Measurements from ENCODE around the gene PCBP4. TPM values are rescaled to one million over a fixed set of nuclear protein-coding genes. Genes with fewer than 3 reads are reported as not detected.

The PCBP4 gene
- total RNA-seq, 1 experiment from 2014 or later = 28.7 TPM

GRCh38 chr3:51975852-51976549, 8.7 kb upstream of the PCBP4 start:
- no peak for ATAC-seq
- ChIA-PET POLR2A (no interaction called here), CTCF (interaction anchor here (1.0 to 4.4 kb wide), 4 partner anchors 12 to 33 kb away, joined by 3 to 60 read pairs (median 33); partner anchors contain the start of genes PARP3 and RRP9)
- Mint-ChIP-seq H3K9me3 (no peaks in the 10 kb centered on the region), H3K27ac (no peak overlapping the region), H3K4me1 (peaks cover 16% of the 10 kb centered on the region), H3K4me3 (peak overlapping the region; percentile 69), H3K27me3 (ENCODE audit: low read depth) (peaks cover 43% of the 10 kb centered on the region), H3K36me3 (no peaks in the 10 kb centered on the region)
- TF ChIP-seq SP1 (CRISPR knock-in tag; conservative IDR thresholded peaks at IDR 0.05) (0 out of 2 replicates have a peak, but pooled peaks have one; percentile 21), PREB (CRISPR knock-in tag; IDR thresholded peaks at IDR 0.05; ENCODE audit: borderline replicate concordance) (no peak), JAZF1 (CRISPR knock-in tag; IDR thresholded peaks at IDR 0.05) (no peak), SMAD3 (CRISPR knock-in tag; IDR thresholded peaks at IDR 0.05; ENCODE audit: borderline replicate concordance) (no peak), IRF2 (CRISPR knock-in tag; IDR thresholded peaks at IDR 0.05; ENCODE audit: borderline replicate concordance, low read depth) (no peak), RORB (CRISPR knock-in tag; IDR thresholded peaks at IDR 0.05) (no peak)
- DNase-seq (ENCODE audit: low spot score) = peak; percentile 75

GRCh38 chr3:51974963-51975851, 8.0 kb upstream of the PCBP4 start, which contains the start of gene ABHD14A:
TSS of gene ABHD14A (plus strand) at chr3:51975064. CDS start at chr3:51975136, 72 bp downstream.
- no peaks in the 10 kb centered on the region for H3K36me3 Mint-ChIP-seq
- DNase-seq (ENCODE audit: low spot score) (peak; percentile 69), ATAC-seq (peak; percentile 70)
- no peaks in the 10 kb centered on the region for H3K9me3 Mint-ChIP-seq
- H3K4me3 Mint-ChIP-seq = peak within 1 kb of the TSS; percentile 79
- TF ChIP-seq FOXJ3 (CRISPR knock-in tag; IDR thresholded peaks at IDR 0.05; ENCODE audit: borderline replicate concordance) (no peak), TP53 (CRISPR knock-in tag; IDR thresholded peaks at IDR 0.05) (no peak), ESRRA (CRISPR knock-in tag; IDR thresholded peaks at IDR 0.05; ENCODE audit: borderline replicate concordance) (0 out of 2 replicates have a peak, but pooled peaks have one; percentile 7)
- ChIA-PET CTCF (interaction anchor here (0.6 to 4.4 kb wide), 12 partner anchors 8 to 283 kb away, joined by 3 to 60 read pairs (median 11); partner anchors contain the start of genes ACY1, PARP3, RPL29 and RRP9), POLR2A (interaction anchor here (0.6 kb wide), 1 partner anchor 1717 kb away, joined by 3 read pairs; no protein-coding TSS in a partner anchor)
- H3K27ac Mint-ChIP-seq = no peak within 1 kb of the TSS
- H3K4me1 Mint-ChIP-seq = peaks cover 22% of the 10 kb centered on the region
- peaks cover 43% of the 10 kb centered on the region for H3K27me3 Mint-ChIP-seq (ENCODE audit: low read depth)

GRCh38 chr3:51974277-51974962, 7.2 kb upstream of the PCBP4 start:
- peaks cover 27% of the 10 kb centered on the region for H3K4me1 Mint-ChIP-seq
- TF ChIP-seq CTCF (IDR thresholded peaks at IDR 0.05) = peak; percentile 16
- no peak for TF ChIP-seq ZNF138 (CRISPR knock-in tag; conservative IDR thresholded peaks at IDR 0.05)
- peak; percentile 9 for ATAC-seq
- H3K36me3 Mint-ChIP-seq = no peaks in the 10 kb centered on the region
- ChIA-PET CTCF (interaction anchor here (0.6 to 4.4 kb wide), 27 partner anchors 9 to 1294 kb away, joined by 3 to 60 read pairs (median 6); partner anchors contain the start of genes ACY1, DUSP7, GPR62 and PARP3), POLR2A (interaction anchor here (1.1 to 1.6 kb wide), 3 partner anchors 8 to 22 kb away, joined by 5 to 14 read pairs (median 6); partner anchors contain the start of genes ACY1 and RPL29)
- no peak for DNase-seq (ENCODE audit: low spot score)
- no peaks in the 10 kb centered on the region for H3K9me3 Mint-ChIP-seq
- peak overlapping the region; percentile 79 for H3K4me3 Mint-ChIP-seq
- H3K27me3 Mint-ChIP-seq (ENCODE audit: low read depth) = peaks cover 43% of the 10 kb centered on the region
- H3K27ac Mint-ChIP-seq = no peak overlapping the region

GRCh38 chr3:51971350-51971749, 4.1 kb upstream of the PCBP4 start:
- no peak for DNase-seq (ENCODE audit: low spot score)
- Mint-ChIP-seq H3K27me3 (ENCODE audit: low read depth) (peaks cover 29% of the 10 kb centered on the region), H3K4me1 (peaks cover 42% of the 10 kb centered on the region), H3K27ac (no peak overlapping the region), H3K4me3 (no peak overlapping the region), H3K36me3 (no peaks in the 10 kb centered on the region), H3K9me3 (no peaks in the 10 kb centered on the region)
- no peak for ATAC-seq
- TF ChIP-seq USF2 (CRISPR knock-in tag; IDR thresholded peaks at IDR 0.05) (no peak), HMGXB4 (CRISPR knock-in tag; IDR thresholded peaks at IDR 0.05) (no peak)
- CTCF ChIA-PET = interaction anchor here (1.7 to 6.3 kb wide), 2 partner anchors 29 to 82 kb away, joined by 5 to 43 read pairs; partner anchors contain the start of genes PARP3 and RRP9
- POLR2A ChIA-PET = no interaction called here
